HG03039 (cell line): ENCODE data around the gene TRERF1.

Experiments
- ATAC-seq: cut with Tn5 transposase; IDR thresholded peaks from one replicate; pipeline ENCODE4 v1.9.1; 2021; ENCODE audit warnings: mild to moderate bottlenecking, moderate library complexity; ENCODE audit not compliant: unreplicated experiment

TRERF1 gene

DNA sequence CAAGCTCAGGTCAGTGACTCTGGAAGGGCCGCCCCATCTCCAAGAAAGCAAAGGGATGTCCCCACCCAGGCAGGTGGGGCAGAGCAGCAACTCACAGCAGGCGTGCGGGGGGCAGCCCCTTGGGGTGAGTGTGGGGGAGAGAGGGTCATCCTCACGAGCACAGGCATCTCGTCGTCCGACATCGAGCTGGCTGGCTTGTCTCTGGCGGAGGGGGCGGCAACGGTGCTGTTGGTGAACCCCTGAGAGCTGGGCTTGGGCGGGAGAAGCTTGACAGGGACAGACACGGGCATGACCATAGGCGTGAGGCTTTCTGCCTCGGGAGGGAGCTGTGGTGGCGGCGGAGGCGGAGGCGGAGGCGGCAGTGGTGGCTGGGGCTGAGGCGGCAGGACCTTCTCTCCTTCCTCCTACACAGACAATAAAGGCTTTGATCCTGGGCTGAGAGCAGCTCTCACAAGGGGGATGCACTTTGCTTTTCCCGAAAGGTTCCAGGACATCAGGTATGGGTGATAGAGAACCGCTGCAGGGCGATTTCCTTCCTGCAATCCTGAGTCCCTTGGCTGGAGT, 188.5 kb downstream of the TRERF1 start:
- ATAC-seq = no peak

DNA sequence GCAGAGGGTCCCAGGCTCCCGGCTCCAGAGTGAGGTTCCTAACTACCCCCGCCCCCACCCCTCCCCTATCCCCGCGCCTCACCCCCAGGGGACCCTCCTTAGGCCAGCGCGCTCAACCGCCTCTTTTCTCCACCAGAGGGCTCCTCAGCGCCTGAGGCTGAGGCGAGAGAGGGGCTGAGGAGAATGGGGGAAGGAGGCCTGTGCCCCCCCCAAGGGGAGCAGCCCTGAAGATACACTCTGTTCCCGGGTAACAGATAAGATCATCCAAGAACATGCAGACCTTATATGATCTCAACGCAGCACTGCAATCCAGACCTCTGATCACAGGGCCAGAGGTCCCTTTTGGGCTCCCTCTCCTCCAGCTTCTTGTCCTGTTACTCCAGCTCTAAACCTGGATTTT, 190.8 kb downstream of the TRERF1 start:
- ATAC-seq = no peak

DNA sequence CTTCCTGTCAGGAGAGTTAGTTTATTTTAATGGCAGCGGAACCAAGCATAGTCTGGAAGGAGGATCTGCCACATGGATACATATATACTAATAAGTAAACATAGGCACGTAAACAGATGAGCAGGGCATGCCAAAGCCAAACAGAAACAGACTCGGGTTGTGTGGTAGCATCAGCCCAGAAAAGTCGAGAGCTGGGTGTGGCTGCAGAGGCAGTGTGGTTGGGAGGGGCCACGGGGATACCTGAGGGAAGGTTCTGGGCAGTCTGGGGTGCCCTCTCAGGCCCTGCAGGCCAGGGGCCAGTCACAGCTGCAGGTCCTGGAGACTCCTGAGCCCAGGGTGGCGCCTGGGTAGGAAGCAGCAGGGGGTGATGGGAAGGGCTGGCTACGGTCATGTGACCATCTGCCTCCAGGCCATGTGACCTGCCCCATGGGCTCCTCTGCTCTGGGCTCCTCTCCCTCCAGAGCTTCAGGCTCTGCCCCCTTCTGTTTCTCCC, 191.3 kb downstream of the TRERF1 start:
- ATAC-seq = no peak

DNA sequence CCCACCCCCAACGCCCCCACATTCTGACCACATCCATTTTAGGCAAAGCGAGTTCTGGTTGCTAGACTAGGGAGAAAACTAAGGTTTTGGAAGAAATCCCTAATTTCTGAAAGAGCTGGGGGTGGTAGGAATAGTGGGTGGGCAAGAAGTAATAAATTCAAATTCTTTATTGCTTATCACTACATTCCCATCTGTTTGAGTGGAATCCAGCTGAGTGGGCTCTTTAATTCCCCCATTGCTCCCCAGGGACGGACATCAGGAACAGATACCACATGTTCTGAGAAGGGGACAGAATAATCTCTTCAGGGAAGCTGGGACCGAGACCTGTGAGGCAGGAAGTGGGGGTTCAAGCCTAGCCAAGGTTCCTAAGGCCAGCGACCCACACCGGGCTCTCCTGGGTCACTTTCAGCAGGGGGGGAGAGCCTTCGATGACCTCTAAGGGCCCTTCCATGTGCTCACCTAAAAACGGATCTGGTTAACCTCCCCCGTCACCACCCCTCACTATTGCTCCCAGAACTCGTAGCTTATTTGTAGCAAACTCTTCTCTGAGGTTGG, 191.8 kb downstream of the TRERF1 start:
- no peak for ATAC-seq

DNA sequence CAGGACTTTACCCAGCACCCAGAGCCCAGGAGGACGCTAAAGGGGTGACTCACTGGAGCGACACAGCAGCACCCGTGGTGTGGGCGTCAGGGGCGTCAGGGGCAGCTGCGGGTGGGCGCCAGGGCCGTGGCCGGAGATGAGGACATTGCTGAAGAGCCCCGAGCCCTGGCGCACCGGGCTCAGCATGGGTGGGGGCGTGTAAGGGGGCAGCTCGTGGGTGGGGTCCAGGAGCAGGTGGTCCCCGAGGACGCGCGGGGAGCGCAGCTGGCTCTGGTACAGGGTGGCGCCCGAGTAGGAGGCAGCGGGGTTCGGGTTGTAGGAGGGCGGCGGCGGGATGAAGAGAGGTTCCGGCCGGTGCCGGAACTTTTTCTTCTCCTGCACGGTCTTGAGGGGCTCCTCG, 192.4 kb downstream of the TRERF1 start:
- ATAC-seq = no peak

DNA sequence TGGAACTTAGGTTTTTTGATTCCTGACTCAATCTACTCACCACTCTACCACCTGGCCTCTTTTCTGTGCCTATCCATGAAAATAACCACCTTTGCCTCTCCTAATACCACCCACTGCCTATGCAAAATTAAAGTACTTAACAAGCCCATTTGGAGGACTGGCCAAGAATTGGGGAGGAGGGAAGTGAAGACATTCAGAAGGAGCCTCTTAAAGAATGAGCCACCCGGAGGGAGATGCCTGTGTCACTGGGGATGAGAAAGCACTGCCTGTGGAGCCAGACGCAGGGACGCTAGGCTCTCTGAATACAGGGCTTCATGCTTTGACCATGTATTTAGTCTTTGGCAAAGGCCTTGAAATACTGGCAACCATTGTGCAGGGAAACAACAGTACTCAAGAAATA, 194.1 kb downstream of the TRERF1 start:
- no peak for ATAC-seq

DNA sequence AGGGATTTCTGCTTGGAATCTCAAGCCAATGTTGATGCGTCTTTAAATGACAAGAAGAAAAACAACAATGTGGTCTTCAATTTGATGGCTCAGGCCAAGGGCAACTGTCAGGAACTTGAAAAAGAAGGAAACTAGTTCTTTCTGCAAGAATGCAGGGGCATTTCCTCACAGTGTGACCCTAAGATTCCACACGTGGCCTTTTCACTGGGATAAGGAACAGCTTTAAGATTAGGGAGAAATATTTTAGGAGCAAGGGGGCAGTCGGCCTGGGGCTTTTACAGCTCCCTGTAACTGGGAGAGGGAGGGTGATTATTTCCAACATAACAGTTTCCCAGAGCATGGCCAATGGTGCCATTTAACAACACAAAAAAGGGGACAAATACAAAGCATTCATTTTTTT, 194.7 kb downstream of the TRERF1 start:
- ATAC-seq = no peak

DNA sequence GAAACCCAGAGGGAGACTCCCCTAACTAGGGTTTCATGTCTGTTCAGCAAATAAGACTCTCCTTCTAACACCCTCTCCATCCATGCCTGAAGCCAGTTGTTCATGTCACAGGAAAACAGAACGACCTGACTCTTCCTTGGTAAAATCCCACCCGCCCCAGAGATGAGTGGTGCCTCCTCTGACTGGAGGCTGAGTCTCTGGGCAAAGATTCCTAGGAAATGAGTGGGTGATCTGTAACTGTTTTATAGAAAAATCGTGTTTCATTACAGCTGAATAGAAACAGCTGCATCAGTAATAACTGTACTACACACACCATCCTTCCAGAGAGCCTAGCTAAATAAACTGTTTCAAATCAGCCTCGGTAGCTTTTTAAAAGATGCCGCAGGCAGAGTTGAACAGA, 196.7 kb downstream of the TRERF1 start:
- no peak for ATAC-seq

DNA sequence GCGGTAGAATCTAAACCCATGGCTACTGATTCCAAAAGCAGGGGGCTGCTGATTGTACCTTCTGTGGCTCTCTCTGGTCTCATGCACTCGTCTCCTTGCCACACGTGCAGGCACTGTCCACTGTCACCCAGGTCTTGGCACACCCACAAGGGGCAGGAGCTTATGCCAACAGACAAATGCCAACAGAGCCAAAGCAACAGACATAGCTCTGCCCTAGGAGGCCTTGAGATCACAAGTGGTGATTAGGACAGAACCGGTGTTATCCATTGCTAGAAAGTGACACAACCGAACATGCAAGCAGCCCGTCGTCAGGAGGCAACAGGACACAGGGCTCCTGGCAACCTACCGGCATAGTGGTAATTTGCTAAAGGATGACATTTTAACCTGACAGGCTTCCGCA, 197.2 kb downstream of the TRERF1 start:
- no peak for ATAC-seq

DNA sequence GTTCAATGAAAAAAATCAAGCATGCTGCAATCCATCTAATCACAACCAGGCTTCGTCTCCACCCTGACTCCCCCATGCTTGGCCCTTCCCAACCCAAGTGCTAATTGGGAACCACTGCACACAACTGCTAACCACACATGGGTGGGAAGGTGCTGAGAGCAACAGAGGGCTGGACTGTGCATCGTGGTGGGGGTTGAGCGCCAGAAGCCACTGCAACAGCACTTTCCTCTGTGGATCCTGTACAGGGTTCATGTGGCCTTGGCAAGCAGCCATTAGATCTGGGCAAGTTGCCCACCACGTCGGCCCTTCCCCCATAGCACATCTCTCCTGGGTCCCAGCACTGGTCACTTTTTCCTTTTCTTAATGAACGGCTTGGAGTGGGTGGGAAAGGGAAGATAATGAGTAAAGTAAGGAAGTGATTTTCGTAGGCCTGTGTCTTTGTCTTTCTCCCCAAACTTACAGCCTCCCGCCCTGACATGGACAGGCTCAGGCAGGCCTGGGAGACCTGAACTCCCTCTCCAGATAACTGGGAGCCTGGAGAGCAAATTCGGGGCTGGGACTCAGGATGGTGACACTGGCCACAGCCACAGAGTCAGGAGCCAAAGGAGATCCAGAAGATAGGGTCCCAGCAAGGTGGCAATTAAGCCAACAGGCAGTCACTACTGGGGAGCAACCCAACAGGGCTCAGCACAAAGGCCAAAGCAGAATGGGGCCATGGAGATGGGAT, 199.7 kb downstream of the TRERF1 start:
- no peak for ATAC-seq

DNA sequence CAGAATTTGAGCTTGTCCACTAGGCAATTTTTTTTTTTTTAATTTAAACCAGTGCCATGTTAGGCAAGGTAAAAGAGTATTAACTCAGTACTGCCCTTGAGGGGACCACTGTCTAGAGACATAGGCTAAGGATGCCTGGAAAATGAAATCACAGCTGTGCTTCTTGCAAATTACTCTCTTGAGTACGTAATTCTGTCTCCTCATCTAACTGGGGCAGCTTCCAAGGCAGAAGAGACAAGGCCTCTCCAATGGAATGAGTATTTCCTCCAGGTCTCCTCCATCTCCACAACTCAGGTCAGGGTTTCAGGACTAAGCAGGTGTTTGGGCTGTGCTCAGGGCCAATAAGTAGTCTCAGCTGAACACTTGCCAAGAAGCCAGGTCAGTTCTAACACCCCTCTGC, 200.2 kb downstream of the TRERF1 start:
- ATAC-seq = no peak

DNA sequence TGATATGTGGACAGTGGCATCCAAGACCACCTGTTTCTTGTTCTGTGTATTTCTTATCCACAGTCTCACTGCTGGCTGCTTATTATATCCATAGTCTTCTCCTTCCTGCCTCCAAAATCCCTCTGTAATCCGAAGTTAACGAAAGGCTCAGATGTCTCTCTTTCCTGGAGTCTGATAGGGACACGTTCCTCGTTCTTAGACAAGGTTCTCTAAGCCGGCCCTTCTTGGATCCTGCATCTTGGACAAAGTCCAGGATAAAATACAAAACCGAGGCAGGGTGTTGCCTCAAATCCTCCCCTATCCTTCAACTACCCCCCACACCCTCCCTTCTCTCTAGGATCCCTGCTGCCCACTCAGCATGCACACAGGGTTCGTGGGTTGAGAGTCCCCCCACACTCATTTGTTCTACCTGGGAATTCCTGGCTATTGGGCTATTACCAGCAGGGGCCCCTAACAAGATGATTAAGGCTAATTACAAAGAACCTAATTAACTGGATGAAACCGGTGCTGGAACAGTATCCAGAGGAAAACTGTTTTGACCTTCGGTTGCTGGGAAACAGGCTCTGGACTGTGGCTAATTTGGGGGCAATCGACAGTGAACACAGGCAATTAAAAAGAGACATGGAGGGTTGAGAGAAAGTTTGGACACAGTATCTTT, 201.3 kb downstream of the TRERF1 start:
- ATAC-seq = no peak

DNA sequence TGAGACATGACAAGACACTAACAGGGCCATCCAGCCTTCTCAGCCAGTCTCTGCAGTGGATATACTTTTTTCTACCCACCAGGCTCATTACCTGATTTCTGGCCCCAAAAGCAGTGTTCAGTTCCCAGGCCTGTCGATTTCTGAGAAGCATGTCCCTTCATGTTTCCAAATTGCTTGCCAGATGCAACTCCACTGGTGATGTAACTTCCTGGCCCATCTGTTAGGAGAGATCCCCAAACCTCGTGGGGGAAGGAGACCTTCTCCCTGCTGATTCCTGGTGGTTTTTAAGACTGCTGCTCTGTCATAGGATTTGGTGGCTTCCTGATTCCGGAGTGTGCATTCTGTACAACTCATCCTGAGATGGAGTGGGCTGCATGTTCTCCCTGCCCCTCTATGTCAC, 202.4 kb downstream of the TRERF1 start:
- ATAC-seq = no peak

DNA sequence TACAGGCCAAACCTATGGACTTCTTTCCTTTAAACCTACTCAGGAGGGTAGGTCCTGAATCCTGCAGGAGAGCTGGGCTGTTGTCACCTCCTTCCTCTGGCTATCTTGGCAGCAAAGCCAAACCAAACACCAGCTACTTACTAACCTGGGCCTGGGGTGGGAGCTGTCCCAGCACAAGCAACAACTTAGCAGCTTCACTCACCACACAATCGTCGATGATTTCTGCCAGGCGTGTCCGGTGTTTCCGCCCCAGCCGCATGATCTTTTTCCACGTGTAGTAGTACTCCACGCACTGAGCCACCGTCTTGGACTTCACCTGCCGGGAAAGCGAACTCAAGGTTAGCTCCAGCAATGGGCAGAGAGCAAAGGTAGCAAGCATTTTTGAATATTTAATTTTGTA, 208.7 kb downstream of the TRERF1 start:
- ATAC-seq = no peak

DNA sequence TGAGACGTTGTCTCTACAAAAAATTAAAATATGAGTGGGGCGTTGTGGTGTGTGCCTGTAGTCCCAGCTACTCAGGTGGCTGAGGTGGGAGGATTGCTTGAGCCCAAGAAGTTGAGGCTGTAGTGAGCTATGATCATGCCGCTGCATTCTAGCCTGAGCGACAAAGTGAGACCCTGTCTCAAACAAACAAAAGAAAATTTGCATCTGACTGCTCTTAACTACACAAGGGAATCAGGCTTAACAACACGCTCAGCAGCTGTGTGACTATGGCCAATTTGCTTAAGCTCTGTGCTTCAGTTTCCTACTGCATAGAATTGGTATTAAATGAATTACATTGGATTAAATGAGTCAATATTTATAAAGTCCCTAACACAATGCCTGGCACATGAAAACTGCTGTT, 209.8 kb downstream of the TRERF1 start:
- ATAC-seq = no peak

DNA sequence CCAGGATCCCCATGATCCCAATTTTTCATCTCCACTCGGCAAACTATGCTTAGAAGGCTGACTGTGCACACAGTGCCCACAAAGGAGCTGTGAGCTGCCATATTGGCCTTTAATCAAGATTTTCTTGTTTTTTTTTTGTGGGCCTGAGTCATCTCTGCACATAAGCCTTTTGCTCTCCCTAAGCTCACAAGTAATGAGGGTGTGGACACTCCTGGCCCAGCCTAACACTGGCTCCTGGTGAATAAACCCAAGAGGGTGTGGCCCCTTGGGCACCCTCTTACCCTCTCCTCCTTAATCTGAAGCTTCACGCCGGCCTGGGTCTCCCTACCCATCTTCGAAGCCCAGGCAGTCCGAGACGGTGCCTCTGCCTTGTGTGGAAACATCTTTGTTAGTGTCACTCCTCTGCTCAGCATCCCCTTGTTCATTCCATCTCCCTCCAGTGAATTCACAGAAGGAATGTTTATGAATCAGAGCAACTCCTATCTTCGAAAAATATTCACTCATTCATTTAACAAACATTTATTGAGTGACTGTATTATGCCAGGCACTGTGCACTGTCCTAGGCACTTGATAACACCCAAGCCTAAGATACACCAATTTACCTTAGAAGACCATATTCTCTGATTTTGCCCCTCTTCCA, 211.9 kb downstream of the TRERF1 start:
- no peak for ATAC-seq

DNA sequence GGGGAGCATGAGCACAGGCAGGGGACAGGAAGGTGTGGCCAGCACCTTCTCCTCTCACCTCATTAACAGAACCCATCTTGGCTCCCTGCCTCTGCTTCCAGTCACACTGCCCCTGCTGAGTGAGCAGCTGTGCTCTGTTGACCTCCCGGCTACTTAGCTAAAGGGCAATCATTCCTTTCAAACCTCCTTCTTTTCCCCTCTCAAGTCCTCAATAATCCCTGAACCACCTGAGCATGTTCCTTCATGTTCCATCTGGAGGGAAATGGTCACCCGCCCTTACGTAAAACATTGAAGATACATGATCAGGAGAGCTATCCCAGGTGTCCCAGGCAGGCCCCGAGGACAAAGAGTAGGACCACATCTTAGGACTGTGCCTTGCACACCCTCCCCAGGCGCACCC, 212.4 kb downstream of the TRERF1 start:
- no peak for ATAC-seq

DNA sequence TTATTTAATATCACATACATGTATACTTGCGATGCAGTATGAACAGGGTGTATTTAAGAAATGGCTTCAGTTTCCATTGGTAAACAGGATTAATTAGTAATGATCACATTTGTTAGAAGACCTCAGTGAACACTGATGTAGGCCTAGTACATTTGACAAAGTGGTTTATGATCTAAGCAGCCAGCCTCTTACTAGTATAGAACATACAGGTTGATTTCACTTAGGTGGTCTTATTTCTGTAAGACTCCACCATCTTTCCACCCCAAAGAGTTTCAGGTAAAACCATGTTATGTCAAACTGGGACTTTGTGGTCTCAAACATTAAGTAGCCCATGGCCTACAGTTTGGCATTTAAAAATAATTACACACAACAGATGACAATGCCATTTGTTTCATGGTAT, 213.9 kb downstream of the TRERF1 start:
- no peak for ATAC-seq

DNA sequence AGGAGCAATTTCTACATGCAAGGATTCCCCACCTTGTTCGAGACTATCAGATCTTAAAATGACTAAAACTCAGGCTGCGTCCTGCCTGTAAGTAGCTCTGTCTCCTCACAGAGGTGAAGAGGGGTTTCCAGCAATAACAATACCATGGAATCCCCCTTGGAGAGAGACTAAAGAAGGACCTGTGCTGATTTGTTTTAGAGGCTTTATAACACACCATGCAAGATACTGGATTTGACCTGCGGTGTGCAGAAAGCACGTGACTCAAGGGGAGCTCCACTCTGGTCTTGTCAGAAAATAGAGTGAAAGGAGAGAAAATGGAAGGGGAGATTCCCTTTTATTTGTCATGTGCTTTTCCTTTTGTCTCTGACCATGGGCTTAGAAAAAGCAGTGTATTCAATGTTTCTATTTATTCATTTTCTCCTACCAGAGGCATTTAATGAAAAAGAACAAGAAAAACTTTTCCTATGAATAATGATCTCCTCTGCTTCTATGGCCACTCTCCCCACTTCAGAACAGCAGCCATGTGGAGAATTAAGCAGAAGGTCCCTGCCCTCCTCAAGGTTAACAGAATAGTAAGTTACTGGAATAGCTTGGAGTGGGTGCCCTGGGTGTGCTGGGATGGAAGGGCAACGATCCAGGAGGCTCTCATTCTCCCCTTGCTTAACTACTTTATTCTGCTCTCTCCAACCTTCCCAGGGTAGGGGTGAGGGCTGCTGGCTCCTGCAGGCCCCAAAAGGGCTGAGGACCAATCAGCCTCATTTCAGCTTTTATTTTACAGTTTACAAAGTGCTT, 214.8 kb downstream of the TRERF1 start:
- ATAC-seq = no peak

DNA sequence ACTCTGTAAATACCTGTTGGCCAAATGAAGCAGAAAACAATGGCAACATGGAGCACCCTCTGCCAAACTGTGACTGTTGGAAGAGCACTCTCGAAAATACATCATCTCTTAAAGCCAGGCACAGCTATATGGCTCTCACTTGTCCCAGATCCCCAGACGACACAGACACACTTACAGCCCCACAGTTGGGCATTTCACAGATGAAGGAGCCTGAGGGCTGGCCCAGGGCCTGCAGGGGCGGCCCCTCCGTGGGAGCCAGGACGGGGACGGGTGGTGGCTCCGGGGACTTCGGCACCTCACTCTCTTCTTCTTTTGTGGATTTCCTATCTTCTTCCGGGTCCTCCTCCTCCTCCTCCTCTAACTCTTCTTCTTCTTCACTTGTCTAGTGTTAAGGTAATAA, 215.7 kb downstream of the TRERF1 start:
- ATAC-seq = no peak

DNA sequence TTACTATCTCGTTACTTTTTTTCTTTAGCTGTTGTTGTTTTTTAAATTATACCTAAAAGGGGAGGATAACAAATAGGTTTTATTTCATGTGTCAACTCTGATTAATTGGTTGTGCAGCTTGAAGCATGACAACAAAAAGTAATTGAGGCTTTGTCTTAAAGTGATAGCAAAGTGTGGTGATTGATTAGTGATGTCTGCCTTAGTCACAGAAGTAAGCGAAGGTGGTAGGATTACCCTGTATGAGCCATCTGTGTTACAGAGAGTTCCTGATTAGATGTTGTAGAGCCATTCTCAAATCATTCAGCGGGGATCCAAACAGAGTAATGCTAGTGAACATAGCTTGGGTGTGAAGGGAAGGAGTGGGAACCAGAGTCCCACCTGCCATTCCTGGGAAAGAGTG, 219.7 kb downstream of the TRERF1 start:
- no peak for ATAC-seq
